ENCODE data around the gene TBKBP1.
"Not testable (repeated sequence)": the region's sequence is repeated elsewhere in the genome, so short reads cannot be mapped to it uniquely, and the experiment has no call there.

TBKBP1 gene

DNA sequence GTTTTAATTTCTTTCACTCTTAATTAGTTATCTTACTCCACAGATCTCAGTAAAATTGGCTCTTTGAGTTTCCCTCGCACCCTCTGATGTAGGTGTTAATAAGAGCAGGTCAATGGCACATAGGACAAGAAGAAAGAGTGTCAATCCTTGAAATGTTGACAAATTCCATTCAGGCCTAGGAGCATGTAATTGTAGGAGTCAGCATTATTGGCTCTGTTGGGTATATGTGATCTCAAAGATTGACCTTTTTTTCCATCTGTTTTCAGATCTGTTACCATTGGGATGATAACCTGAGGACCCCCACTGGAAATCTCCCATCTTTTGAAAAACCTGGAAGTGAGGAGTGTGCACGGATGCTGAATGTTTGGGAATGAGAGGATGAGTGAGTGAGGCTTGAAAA, 11.8 kb upstream of the TBKBP1 start:
- no peak for TF ChIP-seq CTCF (conservative IDR thresholded peaks at IDR 0.05; ENCODE audit: low read depth, low read length)
- H3K4me3 ChIP-seq (ENCODE audit: low read length) = no peak overlapping the region
- no peak for DNase-seq (ENCODE audit: low read depth)

DNA sequence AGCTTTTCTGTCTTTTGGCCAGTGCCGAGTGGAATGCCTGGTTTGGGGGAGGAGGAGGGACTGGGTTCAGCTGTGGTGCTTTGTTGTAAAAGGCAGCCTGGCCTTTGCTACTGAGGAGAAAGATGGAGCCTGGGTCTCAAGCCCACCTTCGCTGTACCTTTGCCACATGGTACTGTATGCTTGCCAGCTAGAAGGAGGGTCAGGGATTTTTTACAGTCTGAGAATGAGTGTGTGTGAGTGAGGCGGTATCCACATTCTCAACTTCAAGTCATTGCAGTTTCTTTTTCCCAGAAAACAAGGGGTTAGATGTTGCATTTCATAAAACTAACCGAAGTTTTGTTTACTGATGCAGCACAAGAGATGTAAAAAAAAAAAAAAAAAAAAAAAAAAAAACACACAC, 11.2 kb upstream of the TBKBP1 start:
- not testable (repeated sequence) for DNase-seq (ENCODE audit: low read depth); H3K4me3 ChIP-seq (ENCODE audit: low read length)

GRCh38 chr17:47684025-47684424, 9.9 kb upstream of the TBKBP1 start:
- no peak for DNase-seq (ENCODE audit: low read depth)
- no peak for TF ChIP-seq CTCF (conservative IDR thresholded peaks at IDR 0.05; ENCODE audit: low read depth, low read length)
- H3K4me3 ChIP-seq (ENCODE audit: low read length) = no peak overlapping the region

DNA sequence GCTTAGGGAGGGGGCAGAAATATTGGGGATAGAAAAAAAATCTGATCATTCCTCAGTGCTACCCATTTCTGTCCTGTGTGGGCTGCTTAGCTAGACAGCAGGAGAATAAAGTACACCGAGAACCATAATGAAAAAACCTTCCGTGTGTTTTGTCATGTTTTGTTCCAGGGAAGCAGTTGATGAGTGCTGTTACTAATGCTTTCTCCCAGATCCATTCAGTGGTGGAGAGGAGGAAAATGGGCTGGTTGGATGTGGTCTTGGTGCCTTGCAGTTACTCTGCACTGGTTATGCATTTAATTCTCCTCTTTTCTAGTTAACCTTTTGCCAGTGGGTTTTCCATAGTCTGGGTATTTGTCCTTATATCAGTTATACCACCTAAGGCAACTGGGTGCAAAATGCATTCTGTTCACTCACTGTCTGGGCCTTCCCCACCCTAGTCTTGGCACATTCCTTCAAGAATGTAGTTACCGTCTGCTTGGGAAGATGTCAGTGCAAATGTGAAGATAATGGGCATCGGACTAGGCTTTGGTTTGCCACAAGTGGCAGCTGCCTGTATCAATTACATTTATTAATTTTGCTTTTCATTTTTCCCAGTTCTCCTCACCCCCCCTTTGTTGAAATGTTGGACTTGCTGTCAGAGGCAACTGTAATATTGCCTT, 9.3 kb upstream of the TBKBP1 start:
- no peak overlapping the region for H3K4me3 ChIP-seq (ENCODE audit: low read length)
- DNase-seq (ENCODE audit: low read depth) = no peak
- no peak for TF ChIP-seq CTCF (conservative IDR thresholded peaks at IDR 0.05; ENCODE audit: low read depth, low read length)

- H3K4me3 ChIP-seq (ENCODE audit: low read length) = no peak overlapping the region
- TF ChIP-seq CTCF (conservative IDR thresholded peaks at IDR 0.05; ENCODE audit: low read depth, low read length) = no peak
- DNase-seq (ENCODE audit: low read depth) = no peak
These were observed 8.2 kb upstream of the TBKBP1 start for GRCh38 chr17:47685556-47686275.

DNA sequence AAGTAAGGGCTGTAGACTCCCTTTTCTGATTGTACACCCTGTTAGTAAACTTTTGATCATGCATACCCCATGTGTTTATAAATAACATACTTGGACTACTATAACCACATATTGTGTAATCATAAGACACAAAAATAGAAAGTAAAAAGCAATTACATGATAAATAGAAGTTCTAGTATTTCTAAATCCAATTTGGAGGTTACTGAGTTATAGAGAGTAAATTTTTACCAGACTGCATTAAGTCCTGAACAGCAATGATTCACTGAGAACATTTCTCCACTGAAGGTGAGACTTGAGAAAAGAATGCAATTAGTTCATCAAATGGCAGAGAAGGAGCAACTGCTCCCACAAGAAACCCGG, 7.7 kb upstream of the TBKBP1 start:
- no peak for TF ChIP-seq CTCF (conservative IDR thresholded peaks at IDR 0.05; ENCODE audit: low read depth, low read length)
- DNase-seq (ENCODE audit: low read depth) = no peak
- H3K4me3 ChIP-seq (ENCODE audit: low read length) = no peak overlapping the region

DNA sequence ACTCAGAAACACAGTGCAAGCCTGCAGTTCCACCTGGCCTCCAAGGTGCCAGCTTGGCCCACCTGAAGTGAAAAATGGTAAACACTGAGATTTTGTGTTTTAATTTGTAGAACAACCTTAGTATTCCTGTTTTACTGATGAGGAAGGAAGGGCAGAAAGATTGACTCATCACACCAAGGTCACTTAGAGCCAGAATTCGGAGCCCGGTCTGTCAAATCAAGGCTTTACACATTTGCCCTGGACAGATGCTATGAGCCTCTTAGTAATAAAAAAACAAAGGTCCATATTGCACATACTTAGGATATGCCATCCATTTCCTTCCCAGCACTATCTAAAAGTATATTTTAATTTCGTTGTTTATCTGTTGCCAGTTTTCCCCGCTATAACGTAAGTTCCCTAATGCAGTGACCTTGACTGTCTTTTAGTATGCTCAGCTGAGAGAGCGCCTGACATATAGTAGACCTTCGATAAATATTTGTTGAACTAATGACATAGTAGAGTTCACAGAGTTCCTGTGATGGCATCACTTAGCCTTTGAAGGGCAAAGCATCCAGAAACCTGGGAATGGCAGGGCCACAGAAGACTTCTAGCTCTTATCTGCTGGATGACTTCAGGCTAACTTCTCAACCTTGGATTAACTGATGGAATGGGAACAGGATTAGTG, 7.2 kb upstream of the TBKBP1 start:
- H3K4me3 ChIP-seq (ENCODE audit: low read length) = no peak overlapping the region
- no peak for DNase-seq (ENCODE audit: low read depth)
- TF ChIP-seq CTCF (conservative IDR thresholded peaks at IDR 0.05; ENCODE audit: low read depth, low read length) = no peak
